K562 (cell line): ENCODE results near the gene EYA3. TPM values are rescaled to one million over a fixed set of nuclear protein-coding genes. Genes with fewer than 3 reads are reported as not detected.
A peak's percentile ranks its signal among the peaks of the same experiment; 100 is the strongest.

Experiments
- ATF3 ChIP-seq, 2 experiments: fragments of 450-650 bp in 1 of 2; sonication (generic) in 1 of 2; formaldehyde crosslinking in 1 of 2; IDR thresholded peaks in 1 of 2; conservative IDR thresholded peaks in 1 of 2; 2 replicates each; pipeline versions ENCODE4 v1.6.1 to v1.8.1; 2016 to 2023; ENCODE audit warnings: mild to moderate bottlenecking in 2 of 2, moderate library complexity in 2 of 2, inconsistent platforms in 1 of 2, missing genetic modification reagents in 1 of 2
- ATF4 ChIP-seq: fragments of 450-650 bp; formaldehyde crosslinking; IDR thresholded peaks from 2 replicates; pipeline ENCODE4 v1.4.0; 2022; ENCODE audit warnings: mild to moderate bottlenecking, moderate library complexity
- CHD4 ChIP-seq: fragments of 200-600 bp; sonication (generic); IDR thresholded peaks from 3 replicates; pipeline ENCODE4 v1.6.1; 2012; ENCODE audit warnings: low read depth, mild to moderate bottlenecking, mixed read lengths, low read length, inconsistent platforms; ENCODE audit not compliant: insufficient read depth, insufficient replicate concordance, poor library complexity, severe bottlenecking
- CREB3L1 ChIP-seq: fragments of 450-650 bp; IDR thresholded peaks from 2 replicates; pipeline ENCODE4 v1.6.1; 2014; ENCODE audit warnings: low read depth, mild to moderate bottlenecking, moderate library complexity, borderline replicate concordance
- DDX20 ChIP-seq: fragments of 450-650 bp; IDR thresholded peaks from 2 replicates; pipeline ENCODE4 v1.6.1; 2016; ENCODE audit warnings: missing genetic modification characterization, low read depth, mild to moderate bottlenecking, missing compliant biosample characterization, moderate library complexity
- FOXA3 ChIP-seq, 2 experiments: fragments of 450-650 bp in 1 of 2; sonication (generic) in 1 of 2; formaldehyde crosslinking; IDR thresholded peaks in 1 of 2; conservative IDR thresholded peaks in 1 of 2; 2 replicates each; pipeline versions ENCODE4 v1.4.0 to v1.8.0; 2020 to 2022; ENCODE audit warnings: mild to moderate bottlenecking in 2 of 2, missing genetic modification reagents in 1 of 2
- GTF2E2 ChIP-seq: fragments of 200-800 bp; sonication (Bioruptor generic); IDR thresholded peaks from 2 replicates; pipeline ENCODE4 v1.6.1; 2016; ENCODE audit warnings: missing genetic modification characterization, missing compliant biosample characterization
- HDAC8 ChIP-seq: fragments of 450-650 bp; IDR thresholded peaks from 2 replicates; pipeline ENCODE4 v1.6.1; 2016; ENCODE audit warnings: mild to moderate bottlenecking, missing genetic modification characterization, moderate library complexity, missing compliant biosample characterization
- HMBOX1 ChIP-seq: sonication (generic); IDR thresholded peaks from 2 replicates; pipeline ENCODE4 v1.6.1; 2016
- HNRNPH1 ChIP-seq: fragments of 200-400 bp; formaldehyde crosslinking; optimal IDR thresholded peaks from 2 replicates; pipeline ENCODE3; 2017; ENCODE audit warnings: low read depth, mild to moderate bottlenecking, low read length, moderate library complexity
- KLF13 ChIP-seq: fragments of 450-650 bp; IDR thresholded peaks from 2 replicates; pipeline ENCODE4 v1.6.1; 2016; ENCODE audit warnings: missing genetic modification characterization, low read depth, mild to moderate bottlenecking, missing compliant biosample characterization, moderate library complexity, borderline replicate concordance
- RAD51 ChIP-seq: fragments of 450-650 bp; IDR thresholded peaks from 2 replicates; pipeline ENCODE4 v1.7.1; 2016; ENCODE audit warnings: low read depth, mild to moderate bottlenecking, borderline replicate concordance
- SOX6 ChIP-seq: fragments of 450-650 bp; IDR thresholded peaks from 2 replicates; pipeline ENCODE4 v1.6.1; 2014; ENCODE audit warnings: mild to moderate bottlenecking
- ZNF232 ChIP-seq: sonication (generic); formaldehyde crosslinking; IDR thresholded peaks from 2 replicates; pipeline ENCODE4 v1.8.0; 2022; ENCODE audit warnings: mild to moderate bottlenecking, missing genetic modification reagents
- ZNF584 ChIP-seq: fragments of 200-800 bp; sonication (Bioruptor generic); IDR thresholded peaks from 2 replicates; pipeline ENCODE4 v1.6.1; 2016; ENCODE audit warnings: low read depth, mild to moderate bottlenecking, missing genetic modification characterization, missing compliant biosample characterization
- ZNF696 ChIP-seq: fragments of 250-450 bp; sonication (Bioruptor Pico); conservative IDR thresholded peaks from 2 replicates; pipeline ENCODE4 v1.4.0; 2020; ENCODE audit warnings: mild to moderate bottlenecking, moderate library complexity
- polyA plus RNA-seq, 8 experiments: library from polyadenylated mRNA; depleted of rRNA in 4 of 8; stranded (reverse) in 5 of 8; unstranded in 3 of 8; fragments of >200 nt; fragmentation: Nextera tagmentation in 2 of 8; fragmentation: Illumina TruSeq in 1 of 8; extraction: Ambion mirVana in 2 of 8; extraction: Trizol in 1 of 8; gene quantifications; 2 replicates each; pipeline versions ENCODE4 v1.2.1 to v1.2.3, GENCODE V29; 2011 to 2014; ENCODE audit warnings: inconsistent platforms in 1 of 8, missing spikeins in 1 of 8
- total RNA-seq, 7 experiments: library from RNA; depleted of rRNA in 6 of 7; stranded (reverse); fragments of >200 nt in 6 of 7; fragmentation: Illumina TruSeq in 2 of 7; extraction: Trizol in 2 of 7; gene quantifications; 2 replicates each; pipeline versions ENCODE4 v1.2.1 to v1.2.3, GENCODE V29; 2011 to 2021; ENCODE audit warnings: low replicate concordance in 1 of 7

EYA3 gene
- total and polyA plus RNA-seq, 9 of the 15 experiments (the other 6 are each of a cell fraction or from before 2014, with no cell fraction given) = 21.7 to 64.0 (median 43.6) TPM

GRCh38 chr1:28088168-28088961, at the start of gene EYA3 (continued):
- TF ChIP-seq ATF4 (no peak), CREB3L1 (peak; percentile 24; the same call in 1 of the 2 replicates), DDX20 (tag) (no peak), KLF13 (tag) (0 out of 2 replicates have a peak, but pooled peaks have one; percentile 39), SOX6 (no peak), FOXA3 (CRISPR knock-in tag; conservative IDR thresholded peaks at IDR 0.05 in 1 of 2, IDR thresholded peaks at IDR 0.05 in 1 of 2) (no peak), HNRNPH1 (no peak), ZNF232 (CRISPR knock-in tag) (peak; percentile 12; the same call in 1 of the 2 replicates), ZNF696 (CRISPR knock-in tag) (no peak), HMBOX1 (no peak), ZNF584 (no peak), ATF3 (IDR thresholded peaks at IDR 0.05) (no peak), ATF3 (CRISPR knock-in tag; conservative IDR thresholded peaks at IDR 0.05) (no peak; the same call in 1 of the 2 replicates), RAD51 (no peak), CHD4 (no peak), GTF2E2 (tag) (no peak; the same call in 1 of the 2 replicates), HDAC8 (tag) (peak; percentile 36; the same call in 1 of the 2 replicates)
